Activated naive CD4-positive, alpha-beta T cell treated with anti-CD3 and anti-CD28 coated beads, Interleukin-2, amount 10 ng/mL, durations not matched to agents 7 days and 5 days (primary cell): Measurements from ENCODE around the gene GAREM1.

Experiments
- CTCF ChIA-PET: fragments of 350-600 bp; sonication (Branson Sonifier 250); formaldehyde crosslinking; loops from one replicate; lab custom pipeline; 2021; ENCODE audit warnings: antibody characterized with exemption; lab: Charles Lee
- DNase-seq: peaks from one replicate; pipeline ENCODE4 v3.0.0-alpha.2; 2020
- H3K27ac Mint-ChIP-seq: one replicate; pipeline ENCODE4 v1.8.0; 2021; ENCODE audit warnings: mild to moderate bottlenecking, moderate library complexity, mixed read lengths
- H3K27me3 Mint-ChIP-seq: one replicate; pipeline ENCODE4 v1.8.0; 2021; ENCODE audit warnings: mild to moderate bottlenecking, mixed read lengths
- H3K36me3 Mint-ChIP-seq: one replicate; pipeline ENCODE4 v1.8.0; 2021; ENCODE audit warnings: mixed read lengths
- H3K4me1 Mint-ChIP-seq: one replicate; pipeline ENCODE4 v1.8.0; 2021; ENCODE audit warnings: mixed read lengths
- H3K4me3 Mint-ChIP-seq: one replicate; pipeline ENCODE4 v1.8.0; 2021; ENCODE audit warnings: mild to moderate bottlenecking, moderate library complexity, mixed read lengths
- H3K9me3 Mint-ChIP-seq: one replicate; pipeline ENCODE4 v1.8.0; 2021; ENCODE audit warnings: mixed read lengths

Gene GAREM1

GRCh38 chr18:32445846-32446245, 24.8 kb downstream of the GAREM1 start:
- Mint-ChIP-seq H3K4me3 (no peak overlapping the region), H3K36me3 (no peaks in the 10 kb centered on the region), H3K27ac (no peak overlapping the region), H3K4me1 (no peaks in the 10 kb centered on the region), H3K9me3 (no peaks in the 10 kb centered on the region), H3K27me3 (peaks cover 4% of the 10 kb centered on the region)
- DNase-seq, result no peak
- CTCF ChIA-PET, result no interaction called here

- Mint-ChIP-seq H3K4me3 (no peak overlapping the region), H3K9me3 (no peaks in the 10 kb centered on the region)
- DNase-seq, result no peak
Observed at GRCh38 chr18:32443706-32444215, 26.9 kb downstream of the GAREM1 start.

GRCh38 chr18:32443033-32443705, 27.5 kb downstream of the GAREM1 start:
- Mint-ChIP-seq H3K27me3 (peaks cover 4% of the 10 kb centered on the region), H3K9me3 (no peaks in the 10 kb centered on the region), H3K4me3 (no peak overlapping the region), H3K4me1 (no peaks in the 10 kb centered on the region), H3K27ac (no peak overlapping the region), H3K36me3 (no peaks in the 10 kb centered on the region)
- DNase-seq, result no peak
- CTCF ChIA-PET, result interaction anchor here (0.6 kb wide), 1 partner anchor 107 kb away, joined by 4 read pairs; no protein-coding TSS in a partner anchor

More at GRCh38 chr18:32443706-32444215, 26.9 kb downstream of the GAREM1 start:
- CTCF ChIA-PET, result no interaction called here
- H3K36me3 Mint-ChIP-seq, result no peaks in the 10 kb centered on the region
- H3K27me3 Mint-ChIP-seq, result peaks cover 4% of the 10 kb centered on the region
- H3K27ac Mint-ChIP-seq, result no peak overlapping the region
- H3K4me1 Mint-ChIP-seq, result no peaks in the 10 kb centered on the region

GRCh38 chr18:32442575-32442974, 28.1 kb downstream of the GAREM1 start:
- DNase-seq, result no peak
- Mint-ChIP-seq H3K9me3 (no peaks in the 10 kb centered on the region), H3K4me3 (no peak overlapping the region), H3K27ac (no peak overlapping the region), H3K4me1 (no peaks in the 10 kb centered on the region), H3K36me3 (no peaks in the 10 kb centered on the region), H3K27me3 (peaks cover 4% of the 10 kb centered on the region)
- CTCF ChIA-PET, result interaction anchor here (0.6 kb wide), 1 partner anchor 108 kb away, joined by 4 read pairs; no protein-coding TSS in a partner anchor

GRCh38 chr18:32441533-32441932, 29.1 kb downstream of the GAREM1 start:
- Mint-ChIP-seq H3K27me3 (peaks cover 4% of the 10 kb centered on the region), H3K4me3 (no peak overlapping the region), H3K27ac (no peak overlapping the region), H3K9me3 (no peaks in the 10 kb centered on the region), H3K4me1 (no peaks in the 10 kb centered on the region), H3K36me3 (no peaks in the 10 kb centered on the region)
- CTCF ChIA-PET, result no interaction called here
- DNase-seq, result no peak

- Mint-ChIP-seq H3K36me3 (no peaks in the 10 kb centered on the region), H3K4me3 (no peak overlapping the region), H3K27me3 (peaks cover 4% of the 10 kb centered on the region), H3K4me1 (no peaks in the 10 kb centered on the region), H3K9me3 (no peaks in the 10 kb centered on the region), H3K27ac (no peak overlapping the region)
- DNase-seq, result no peak
- CTCF ChIA-PET, result interaction anchor here (0.6 to 1.1 kb wide), 2 partner anchors 9 to 109 kb away, joined by 3 read pairs; no protein-coding TSS in a partner anchor
Observed at GRCh38 chr18:32440518-32440917, 30.2 kb downstream of the GAREM1 start.

GRCh38 chr18:32439802-32440201, 30.9 kb downstream of the GAREM1 start:
- Mint-ChIP-seq H3K27ac (no peak overlapping the region), H3K36me3 (no peaks in the 10 kb centered on the region), H3K27me3 (peaks cover 4% of the 10 kb centered on the region), H3K9me3 (no peaks in the 10 kb centered on the region), H3K4me1 (no peaks in the 10 kb centered on the region), H3K4me3 (no peak overlapping the region)
- DNase-seq, result no peak
- CTCF ChIA-PET, result interaction anchor here (0.6 to 1.1 kb wide), 2 partner anchors 10 to 110 kb away, joined by 3 read pairs; no protein-coding TSS in a partner anchor

GRCh38 chr18:32439241-32439640, 31.4 kb downstream of the GAREM1 start:
- Mint-ChIP-seq H3K4me3 (no peak overlapping the region), H3K9me3 (no peaks in the 10 kb centered on the region), H3K27me3 (peaks cover 4% of the 10 kb centered on the region), H3K27ac (no peak overlapping the region), H3K4me1 (no peaks in the 10 kb centered on the region), H3K36me3 (no peaks in the 10 kb centered on the region)
- CTCF ChIA-PET, result interaction anchor here (0.6 to 1.1 kb wide), 2 partner anchors 110 to 212 kb away, joined by 3 read pairs; no protein-coding TSS in a partner anchor
- DNase-seq, result no peak

- CTCF ChIA-PET, result interaction anchor here (0.7 kb wide), 1 partner anchor 111 kb away, joined by 3 read pairs; no protein-coding TSS in a partner anchor
- H3K4me1 Mint-ChIP-seq, result no peaks in the 10 kb centered on the region
- no peak overlapping the region for H3K4me3 Mint-ChIP-seq
- DNase-seq, result no peak
- no peaks in the 10 kb centered on the region for H3K9me3 Mint-ChIP-seq
- peaks cover 4% of the 10 kb centered on the region for H3K27me3 Mint-ChIP-seq
- H3K36me3 Mint-ChIP-seq, result no peaks in the 10 kb centered on the region
- H3K27ac Mint-ChIP-seq, result no peak overlapping the region
Observed at GRCh38 chr18:32438173-32438572, 32.5 kb downstream of the GAREM1 start.

GRCh38 chr18:32437100-32437834, 33.4 kb downstream of the GAREM1 start:
- Mint-ChIP-seq H3K4me1 (no peaks in the 10 kb centered on the region), H3K27me3 (peaks cover 4% of the 10 kb centered on the region), H3K4me3 (no peak overlapping the region), H3K27ac (no peak overlapping the region), H3K36me3 (no peaks in the 10 kb centered on the region), H3K9me3 (no peaks in the 10 kb centered on the region)
- no peak for DNase-seq
- CTCF ChIA-PET, result interaction anchor here (1.0 kb wide), 1 partner anchor 10 kb away, joined by 3 read pairs; no protein-coding TSS in a partner anchor

- Mint-ChIP-seq H3K4me3 (no peak overlapping the region), H3K4me1 (no peaks in the 10 kb centered on the region), H3K27me3 (no peaks in the 10 kb centered on the region), H3K27ac (no peak overlapping the region), H3K9me3 (peaks cover 1% of the 10 kb centered on the region), H3K36me3 (no peaks in the 10 kb centered on the region)
- CTCF ChIA-PET, result interaction anchor here (1.0 kb wide), 1 partner anchor 8 kb away, joined by 3 read pairs; no protein-coding TSS in a partner anchor
- no peak for DNase-seq
Observed at GRCh38 chr18:32435631-32436500, 34.8 kb downstream of the GAREM1 start.

- Mint-ChIP-seq H3K4me1 (no peaks in the 10 kb centered on the region), H3K4me3 (no peak overlapping the region), H3K9me3 (peaks cover 1% of the 10 kb centered on the region), H3K27me3 (peaks cover 7% of the 10 kb centered on the region), H3K36me3 (no peaks in the 10 kb centered on the region), H3K27ac (no peak overlapping the region)
- CTCF ChIA-PET, result no interaction called here
- DNase-seq, result no peak
Observed at GRCh38 chr18:32431753-32432152, 38.9 kb downstream of the GAREM1 start.

- H3K36me3 Mint-ChIP-seq, result no peaks in the 10 kb centered on the region
Observed at GRCh38 chr18:32429402-32429801, 41.3 kb downstream of the GAREM1 start.

More at GRCh38 chr18:32429402-32429801, 41.3 kb downstream of the GAREM1 start:
- Mint-ChIP-seq H3K9me3 (peaks cover 1% of the 10 kb centered on the region), H3K4me1 (no peaks in the 10 kb centered on the region), H3K27me3 (peaks cover 7% of the 10 kb centered on the region), H3K27ac (no peak overlapping the region), H3K4me3 (no peak overlapping the region)
- CTCF ChIA-PET, result no interaction called here
- no peak for DNase-seq
